ENCODE data around the gene MCMBP.

DNA sequence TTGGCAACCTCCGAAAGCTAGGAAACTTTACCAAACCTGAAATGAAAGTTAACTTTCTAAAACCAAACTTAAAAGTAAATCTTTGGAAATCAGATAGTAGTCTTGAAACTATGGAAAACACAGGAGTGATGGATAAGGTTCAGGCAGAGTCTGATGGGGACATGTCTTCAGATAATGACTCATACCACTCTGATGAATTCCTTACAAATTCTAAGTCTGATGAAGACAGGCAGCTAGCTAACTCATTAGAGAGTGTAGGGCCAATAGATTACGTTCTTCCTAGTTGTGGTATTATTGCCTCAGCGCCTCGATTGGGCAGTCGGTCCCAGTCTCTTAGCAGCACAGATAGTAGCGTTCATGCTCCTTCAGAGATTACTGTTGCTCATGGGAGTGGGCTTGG, 45.9 kb downstream of the MCMBP start:
- TF ChIP-seq POLR2A (IDR thresholded peaks at IDR 0.05), result no peak
- TF ChIP-seq, protein P1, sequence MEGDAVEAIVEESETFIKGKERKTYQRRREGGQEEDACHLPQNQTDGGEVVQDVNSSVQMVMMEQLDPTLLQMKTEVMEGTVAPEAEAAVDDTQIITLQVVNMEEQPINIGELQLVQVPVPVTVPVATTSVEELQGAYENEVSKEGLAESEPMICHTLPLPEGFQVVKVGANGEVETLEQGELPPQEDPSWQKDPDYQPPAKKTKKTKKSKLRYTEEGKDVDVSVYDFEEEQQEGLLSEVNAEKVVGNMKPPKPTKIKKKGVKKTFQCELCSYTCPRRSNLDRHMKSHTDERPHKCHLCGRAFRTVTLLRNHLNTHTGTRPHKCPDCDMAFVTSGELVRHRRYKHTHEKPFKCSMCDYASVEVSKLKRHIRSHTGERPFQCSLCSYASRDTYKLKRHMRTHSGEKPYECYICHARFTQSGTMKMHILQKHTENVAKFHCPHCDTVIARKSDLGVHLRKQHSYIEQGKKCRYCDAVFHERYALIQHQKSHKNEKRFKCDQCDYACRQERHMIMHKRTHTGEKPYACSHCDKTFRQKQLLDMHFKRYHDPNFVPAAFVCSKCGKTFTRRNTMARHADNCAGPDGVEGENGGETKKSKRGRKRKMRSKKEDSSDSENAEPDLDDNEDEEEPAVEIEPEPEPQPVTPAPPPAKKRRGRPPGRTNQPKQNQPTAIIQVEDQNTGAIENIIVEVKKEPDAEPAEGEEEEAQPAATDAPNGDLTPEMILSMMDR (IDR thresholded peaks at IDR 0.05), result no peak

All from heart left ventricle (tissue), 13 donors.